Fibroblast of upper back skin (primary cell): Measurements from ENCODE around the gene CD151.

Source experiments
- DNase-seq: peaks from one replicate; pipeline ENCODE4 v3.0.0-alpha.2; 2013

CD151 gene

GRCh38 chr11:859394-860131, 26.8 kb downstream of the CD151 start:
- peak; percentile 82 for DNase-seq

GRCh38 chr11:860234-861104, 27.7 kb downstream of the CD151 start:
- DNase-seq, result no peak

GRCh38 chr11:861105-861479, 28.3 kb downstream of the CD151 start:
- DNase-seq, result no peak

GRCh38 chr11:862081-862661, 29.4 kb downstream of the CD151 start:
- DNase-seq, result no peak

- no peak for DNase-seq
These were observed 29.9 kb downstream of the CD151 start for GRCh38 chr11:862696-863022.

- peak; percentile 37 for DNase-seq
These were observed 30.5 kb downstream of the CD151 start for GRCh38 chr11:863023-863909.

GRCh38 chr11:863910-864827, 31.4 kb downstream of the CD151 start:
- DNase-seq, result no peak

- no peak for DNase-seq
These were observed 32.1 kb downstream of the CD151 start for GRCh38 chr11:864898-865297.

- DNase-seq, result no peak
These were observed 33.0 kb downstream of the CD151 start for GRCh38 chr11:865462-866430.

GRCh38 chr11:866481-866880, 33.7 kb downstream of the CD151 start:
- no peak for DNase-seq

GRCh38 chr11:867856-868358, 35.2 kb downstream of the CD151 start:
- no peak for DNase-seq

- no peak for DNase-seq
These were observed 35.6 kb downstream of the CD151 start for GRCh38 chr11:868394-868793.

- no peak for DNase-seq
These were observed 36.0 kb downstream of the CD151 start for GRCh38 chr11:868802-869201.

GRCh38 chr11:869399-870126, 36.8 kb downstream of the CD151 start:
- DNase-seq, result no peak

- DNase-seq, result no peak
These were observed 37.3 kb downstream of the CD151 start for GRCh38 chr11:870127-870413.

GRCh38 chr11:870418-870817, 37.7 kb downstream of the CD151 start:
- DNase-seq, result no peak

- no peak for DNase-seq
These were observed 38.7 kb downstream of the CD151 start for GRCh38 chr11:871472-871871.

GRCh38 chr11:872799-873198, 40.0 kb downstream of the CD151 start:
- no peak for DNase-seq

GRCh38 chr11:873706-874105, 41.0 kb downstream of the CD151 start:
- no peak for DNase-seq

GRCh38 chr11:875203-875602, 42.5 kb downstream of the CD151 start:
- no peak for DNase-seq
